ENCODE results near the gene LDLRAD4.

LDLRAD4 gene

DNA sequence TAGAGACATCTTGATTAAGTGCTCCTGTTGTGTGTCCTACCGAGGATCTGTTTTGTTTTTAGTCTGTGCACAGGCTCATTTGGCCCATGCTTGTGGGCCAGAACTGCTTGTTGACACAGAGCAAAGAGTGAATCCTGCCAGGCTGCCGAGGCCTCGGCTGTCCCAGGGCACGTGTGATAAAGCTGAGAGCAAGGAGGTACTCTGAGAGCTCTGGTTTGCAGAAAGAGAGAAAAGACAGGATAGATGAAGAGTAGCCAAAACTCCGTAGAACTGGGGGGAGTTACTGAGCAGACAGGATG, 332.7 kb downstream of the LDLRAD4 start:
- no peaks in the 10 kb centered on the region for H3K9me3 ChIP-seq
- no peak overlapping the region for H3K27ac ChIP-seq
- H3K36me3 ChIP-seq, result no peaks in the 10 kb centered on the region
- H3K4me3 ChIP-seq, result no peak overlapping the region
- TF ChIP-seq, protein P1, sequence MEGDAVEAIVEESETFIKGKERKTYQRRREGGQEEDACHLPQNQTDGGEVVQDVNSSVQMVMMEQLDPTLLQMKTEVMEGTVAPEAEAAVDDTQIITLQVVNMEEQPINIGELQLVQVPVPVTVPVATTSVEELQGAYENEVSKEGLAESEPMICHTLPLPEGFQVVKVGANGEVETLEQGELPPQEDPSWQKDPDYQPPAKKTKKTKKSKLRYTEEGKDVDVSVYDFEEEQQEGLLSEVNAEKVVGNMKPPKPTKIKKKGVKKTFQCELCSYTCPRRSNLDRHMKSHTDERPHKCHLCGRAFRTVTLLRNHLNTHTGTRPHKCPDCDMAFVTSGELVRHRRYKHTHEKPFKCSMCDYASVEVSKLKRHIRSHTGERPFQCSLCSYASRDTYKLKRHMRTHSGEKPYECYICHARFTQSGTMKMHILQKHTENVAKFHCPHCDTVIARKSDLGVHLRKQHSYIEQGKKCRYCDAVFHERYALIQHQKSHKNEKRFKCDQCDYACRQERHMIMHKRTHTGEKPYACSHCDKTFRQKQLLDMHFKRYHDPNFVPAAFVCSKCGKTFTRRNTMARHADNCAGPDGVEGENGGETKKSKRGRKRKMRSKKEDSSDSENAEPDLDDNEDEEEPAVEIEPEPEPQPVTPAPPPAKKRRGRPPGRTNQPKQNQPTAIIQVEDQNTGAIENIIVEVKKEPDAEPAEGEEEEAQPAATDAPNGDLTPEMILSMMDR (IDR thresholded peaks at IDR 0.05), result no peak
- H3K4me1 ChIP-seq, result peaks cover 0 to 21% (median 13%) of the 10 kb centered on the region in 4 donors
- no peak for DNase-seq
- intact Hi-C loops (cut with DNase I; ENCODE audit: low total_unique reads), result no loop called here
- no peaks in the 10 kb centered on the region for H3K27me3 ChIP-seq

DNA sequence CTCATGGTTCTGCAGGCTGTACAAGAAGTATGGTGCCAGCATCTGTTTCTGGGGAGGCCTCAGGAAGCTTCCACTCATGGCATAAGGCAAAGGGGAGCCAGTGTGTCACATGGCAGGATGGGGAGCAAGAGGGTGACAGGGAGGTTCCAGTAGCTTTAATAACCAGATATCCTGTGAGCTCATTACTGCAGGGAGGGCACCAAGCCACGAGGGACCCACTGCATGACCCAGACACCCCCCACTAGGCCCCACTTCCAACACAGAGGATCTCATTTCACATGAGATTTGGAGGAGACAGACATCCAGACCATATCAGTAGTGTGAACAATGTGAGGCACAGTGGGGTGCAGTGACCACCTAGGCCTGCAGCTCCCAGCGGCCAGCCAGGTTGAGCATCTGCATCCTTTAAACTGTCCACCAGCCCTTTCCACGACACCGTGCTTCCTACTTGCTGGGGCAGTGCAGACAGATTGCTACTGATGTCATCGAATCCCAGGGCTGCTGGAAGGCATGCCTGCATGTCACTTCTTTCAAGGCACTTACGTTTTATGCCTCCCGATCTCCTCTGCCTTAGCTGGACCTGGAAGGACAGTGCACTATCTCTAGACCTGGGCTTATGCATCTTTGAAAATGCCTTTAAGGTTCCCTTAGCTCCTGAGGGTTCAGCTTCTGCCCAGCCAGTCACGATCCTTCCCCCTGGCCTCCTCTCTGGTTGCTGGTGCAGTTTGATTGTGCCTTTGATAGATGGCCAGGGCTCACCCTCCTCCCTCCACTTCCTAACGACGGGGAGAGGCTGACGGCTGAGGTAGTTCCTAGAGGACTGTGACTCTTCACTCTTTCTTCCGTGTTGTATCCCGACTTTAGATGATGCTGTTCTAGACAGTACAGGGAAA, 333.5 kb downstream of the LDLRAD4 start:
- Histone ChIP-seq H3K4me1 (peaks cover 0 to 21% (median 13%) of the 10 kb centered on the region in 4 donors), H3K27me3 (no peaks in the 10 kb centered on the region), H3K9me3 (no peaks in the 10 kb centered on the region), H3K36me3 (no peaks in the 10 kb centered on the region), H3K27ac (no peak overlapping the region), H3K4me3 (no peak overlapping the region)
- no peak for DNase-seq
- TF ChIP-seq, protein P1 (IDR thresholded peaks at IDR 0.05), result no peak
- intact Hi-C loops (cut with DNase I; ENCODE audit: low total_unique reads), result no loop called here

DNA sequence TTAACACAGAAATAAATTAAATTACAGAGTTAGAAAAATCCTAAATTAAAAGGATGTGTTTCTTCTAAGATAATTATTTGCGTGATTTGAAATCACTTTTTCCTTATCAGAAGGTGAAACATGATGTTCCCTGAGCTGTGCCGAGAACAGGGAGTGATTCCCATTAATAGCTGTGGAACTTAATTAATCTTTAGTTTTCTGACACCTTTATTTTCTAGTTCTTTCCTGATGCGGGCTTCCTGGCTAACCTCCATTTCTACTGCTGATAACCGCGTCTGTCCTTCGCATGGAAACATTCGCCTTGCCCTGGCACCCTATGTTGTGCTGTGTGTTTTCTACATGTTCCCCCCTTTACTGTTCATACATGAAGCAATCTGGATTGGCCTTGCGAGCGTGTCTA, 334.9 kb downstream of the LDLRAD4 start:
- TF ChIP-seq, protein P1 (IDR thresholded peaks at IDR 0.05), result no peak
- Histone ChIP-seq H3K4me3 (no peak overlapping the region), H3K4me1 (peaks cover 0 to 27% (median 16%) of the 10 kb centered on the region in 4 donors), H3K9me3 (no peaks in the 10 kb centered on the region), H3K27ac (no peak overlapping the region), H3K36me3 (no peaks in the 10 kb centered on the region), H3K27me3 (no peaks in the 10 kb centered on the region)
- DNase-seq, result no peak
- intact Hi-C loops (cut with DNase I; ENCODE audit: low total_unique reads), result no loop called here

DNA sequence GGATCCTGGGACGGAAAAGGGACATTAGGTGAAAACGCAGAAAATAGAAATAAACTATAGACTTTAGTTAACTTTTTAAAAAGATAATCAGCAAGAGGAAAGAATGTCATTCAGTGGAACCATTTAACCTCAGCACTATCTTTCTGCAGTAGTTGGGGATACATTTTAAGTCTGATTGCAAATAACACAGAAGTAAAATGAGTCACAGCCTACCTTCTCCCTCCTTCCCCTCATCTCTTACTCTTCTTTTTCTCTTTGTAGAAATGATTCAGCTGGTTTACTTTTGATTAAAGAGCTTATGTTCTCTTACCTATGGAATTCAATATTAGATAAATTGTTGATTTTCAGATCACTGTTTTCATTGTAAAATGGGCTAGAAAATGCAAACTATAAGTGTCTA, 336.6 kb downstream of the LDLRAD4 start:
- H3K27me3 ChIP-seq, result no peaks in the 10 kb centered on the region
- intact Hi-C loops (cut with DNase I; ENCODE audit: low total_unique reads), result no loop called here
- TF ChIP-seq, protein P1 (IDR thresholded peaks at IDR 0.05), result no peak
- peaks cover 0 to 14% (median 6%) of the 10 kb centered on the region in 4 donors for H3K4me1 ChIP-seq
- no peaks in the 10 kb centered on the region for H3K36me3 ChIP-seq
- no peaks in the 10 kb centered on the region for H3K9me3 ChIP-seq
- H3K4me3 ChIP-seq, result no peak overlapping the region
- H3K27ac ChIP-seq, result no peak overlapping the region
- no peak for DNase-seq

DNA sequence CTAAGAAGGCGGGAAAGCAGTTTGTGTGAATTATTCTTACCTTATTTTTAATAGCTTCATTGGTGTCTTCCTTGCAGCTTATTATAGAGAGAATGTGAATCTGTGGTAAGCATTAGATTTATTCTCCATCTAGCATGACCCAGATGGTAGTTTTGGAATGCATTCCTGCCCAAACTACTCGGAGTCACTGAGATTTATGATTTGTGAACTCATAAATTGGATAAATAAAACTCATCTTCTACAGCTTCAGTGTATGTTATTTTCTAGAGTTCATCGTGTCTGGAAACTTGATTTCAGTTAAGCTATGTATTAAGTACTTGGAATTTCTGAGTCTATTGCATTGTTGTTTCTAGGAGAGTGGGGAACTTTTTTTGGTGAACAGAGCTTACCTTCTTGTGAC, 337.3 kb downstream of the LDLRAD4 start:
- H3K4me1 ChIP-seq, result peaks cover 0 to 11% (median 6%) of the 10 kb centered on the region in 4 donors
- no peak overlapping the region for H3K27ac ChIP-seq

More for the DNA sequence above, 337.3 kb downstream of the LDLRAD4 start:
- H3K36me3 ChIP-seq, result no peaks in the 10 kb centered on the region
- no peaks in the 10 kb centered on the region for H3K27me3 ChIP-seq
- intact Hi-C loops (cut with DNase I; ENCODE audit: low total_unique reads), result no loop called here
- no peaks in the 10 kb centered on the region for H3K9me3 ChIP-seq
- TF ChIP-seq, protein P1 (IDR thresholded peaks at IDR 0.05), result no peak
- H3K4me3 ChIP-seq, result no peak overlapping the region
- no peak for DNase-seq

Measured in tibial artery (tissue), 4 donors.